ENCODE results near the gene CABYR. TPM values are rescaled to one million over a fixed set of nuclear protein-coding genes. Genes with fewer than 3 reads are reported as not detected.

CABYR gene
- total RNA-seq, 1 experiment from 2014 or later: 19.3 TPM

- TF ChIP-seq ZNF219 (CRISPR knock-in tag; IDR thresholded peaks at IDR 0.05; ENCODE audit: borderline replicate concordance) (no peak), ELF4 (CRISPR knock-in tag; IDR thresholded peaks at IDR 0.05; ENCODE audit: low read depth) (no peak), NR2C2 (CRISPR knock-in tag; IDR thresholded peaks at IDR 0.05) (no peak), CREB1 (CRISPR knock-in tag; IDR thresholded peaks at IDR 0.05) (no peak), RELA (CRISPR knock-in tag; IDR thresholded peaks at IDR 0.05; ENCODE audit: borderline replicate concordance) (no peak), ZNF281 (CRISPR knock-in tag; IDR thresholded peaks at IDR 0.05) (no peak), MXD4 (CRISPR knock-in tag; IDR thresholded peaks at IDR 0.05; ENCODE audit: borderline replicate concordance) (no peak), NFYB (CRISPR knock-in tag; conservative IDR thresholded peaks at IDR 0.05; ENCODE audit: low read depth) (no peak), HMGA2 (CRISPR knock-in tag; IDR thresholded peaks at IDR 0.05) (no peak)
Observed at GRCh38 chr18:24121625-24122024, 17.2 kb upstream of the CABYR start (continued).

- ChIA-PET POLR2A (no interaction called here), CTCF (no interaction called here)
- ATAC-seq (no peak), DNase-seq (ENCODE audit: low spot score) (no peak)
- no peaks in the 10 kb centered on the region for H3K9me3 Mint-ChIP-seq
- H3K4me3 Mint-ChIP-seq: no peak overlapping the region
- H3K27me3 Mint-ChIP-seq (ENCODE audit: low read depth): no peaks in the 10 kb centered on the region
- peaks cover 30% of the 10 kb centered on the region for H3K36me3 Mint-ChIP-seq
- H3K27ac Mint-ChIP-seq: no peak overlapping the region
- H3K4me1 Mint-ChIP-seq: no peaks in the 10 kb centered on the region
- TF ChIP-seq NFE2L1 (CRISPR knock-in tag; IDR thresholded peaks at IDR 0.05): no peak
- TF ChIP-seq SP1 (CRISPR knock-in tag; conservative IDR thresholded peaks at IDR 0.05): no peak
- TF ChIP-seq PREB (CRISPR knock-in tag; IDR thresholded peaks at IDR 0.05; ENCODE audit: borderline replicate concordance): no peak
- no peak for TF ChIP-seq E2F4 (CRISPR knock-in tag; IDR thresholded peaks at IDR 0.05; ENCODE audit: borderline replicate concordance, low read depth)
- TF ChIP-seq USF2 (CRISPR knock-in tag; IDR thresholded peaks at IDR 0.05): no peak
- no peak for TF ChIP-seq ZNF219 (CRISPR knock-in tag; IDR thresholded peaks at IDR 0.05; ENCODE audit: borderline replicate concordance)
- TF ChIP-seq CREM (CRISPR knock-in tag; IDR thresholded peaks at IDR 0.05): no peak
- TF ChIP-seq JUN (CRISPR knock-in tag; IDR thresholded peaks at IDR 0.05): no peak
- TF ChIP-seq USF1 (CRISPR knock-in tag; IDR thresholded peaks at IDR 0.05): no peak
- TF ChIP-seq STAT6 (CRISPR knock-in tag; conservative IDR thresholded peaks at IDR 0.05; ENCODE audit: low read depth): no peak
- TF ChIP-seq CREB1 (CRISPR knock-in tag; IDR thresholded peaks at IDR 0.05): no peak
- TF ChIP-seq E2F1 (CRISPR knock-in tag; IDR thresholded peaks at IDR 0.05): no peak
- no peak for TF ChIP-seq ZNF512 (CRISPR knock-in tag; IDR thresholded peaks at IDR 0.05; ENCODE audit: borderline replicate concordance)
Observed at GRCh38 chr18:24126155-24126961, 12.5 kb upstream of the CABYR start.
